GM23338 (cell line): ENCODE data around the gene TMEM101.

Experiments used
- CREB1 ChIP-seq: fragments of 250-450 bp; sonication (Bioruptor Pico); IDR thresholded peaks from 2 replicates; pipeline ENCODE4 v1.5.0; 2020; ENCODE audit warnings: low read depth, mild to moderate bottlenecking, moderate library complexity
- EZH2 ChIP-seq: fragments of 200-600 bp; sonication (generic); IDR thresholded peaks from one replicate; pipeline ENCODE4 v1.8.0; 2017; ENCODE audit warnings: antibody characterized with exemption, mild to moderate bottlenecking, low read depth; ENCODE audit not compliant: unreplicated experiment
- EZH2phosphoT487 ChIP-seq: fragments of 200-600 bp; sonication (generic); IDR thresholded peaks from one replicate; pipeline ENCODE4 v1.8.1; 2018; ENCODE audit warnings: antibody characterized with exemption; ENCODE audit not compliant: unreplicated experiment
- JUNB ChIP-seq: IDR thresholded peaks from one replicate; pipeline ENCODE4 v1.6.1; 2016; ENCODE audit warnings: antibody characterized with exemption; ENCODE audit not compliant: unreplicated experiment
- NANOG ChIP-seq: IDR thresholded peaks from 2 replicates; pipeline ENCODE4 v1.6.1; 2016; ENCODE audit warnings: antibody characterized with exemption, borderline replicate concordance
- POLR2AphosphoS5 ChIP-seq: IDR thresholded peaks from 2 replicates; pipeline ENCODE4 v1.6.1; 2016; ENCODE audit warnings: antibody characterized with exemption, low read depth
- STAT1 ChIP-seq: IDR thresholded peaks from one replicate; pipeline ENCODE4 v1.6.1; 2016; ENCODE audit warnings: antibody characterized with exemption; ENCODE audit not compliant: unreplicated experiment
- ZNF114 ChIP-seq: fragments of 250-450 bp; sonication (Bioruptor Pico); IDR thresholded peaks from 2 replicates; pipeline ENCODE4 v1.5.0; 2020; ENCODE audit warnings: mild to moderate bottlenecking, moderate library complexity
- TF ChIP-seq, protein P1 (sequence below), 2 experiments: fragments of 200-600 bp in 1 of 2; sonication (generic) in 1 of 2; conservative IDR thresholded peaks; 2 replicates each; pipeline versions ENCODE4 v1.5.1 to v1.6.1; 2016 to 2017; ENCODE audit warnings: antibody characterized with exemption in 2 of 2, low read depth in 2 of 2, mild to moderate bottlenecking in 2 of 2, moderate library complexity in 1 of 2
- TF ChIP-seq, protein P2 (sequence below): IDR thresholded peaks from one replicate; pipeline ENCODE4 v1.6.1; 2018; ENCODE audit warnings: antibody characterized with exemption; ENCODE audit not compliant: unreplicated experiment
- TF ChIP-seq, protein P3 (sequence below): IDR thresholded peaks from 2 replicates; pipeline ENCODE4 v1.6.1; 2016; ENCODE audit warnings: antibody characterized with exemption
- TF ChIP-seq, protein P4 (sequence below): fragments of 250-450 bp; sonication (Bioruptor Pico); IDR thresholded peaks from 2 replicates; pipeline ENCODE4 v1.5.0; 2020; ENCODE audit warnings: mild to moderate bottlenecking, moderate library complexity

DNA sequence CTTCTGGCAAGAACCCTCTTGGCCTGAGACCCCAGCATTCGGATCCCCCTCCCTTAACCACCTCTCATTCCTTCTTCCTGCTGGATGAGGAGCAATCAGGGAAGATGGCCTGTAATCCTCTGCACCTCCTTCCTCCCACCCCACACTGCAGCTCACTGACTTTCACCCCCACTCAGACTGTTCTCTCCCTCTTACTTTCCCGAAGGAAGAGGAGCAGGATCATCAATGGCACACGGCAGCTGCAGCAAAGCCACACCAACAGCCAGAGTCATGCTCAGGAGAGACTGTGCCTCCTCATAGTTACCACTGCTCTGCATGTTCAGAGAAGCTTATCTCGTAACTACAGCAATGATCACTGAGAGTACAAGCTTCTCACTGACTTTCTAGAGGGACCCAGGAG is 10.1 kb upstream of the TMEM101 start:
- TF ChIP-seq, protein P1, sequence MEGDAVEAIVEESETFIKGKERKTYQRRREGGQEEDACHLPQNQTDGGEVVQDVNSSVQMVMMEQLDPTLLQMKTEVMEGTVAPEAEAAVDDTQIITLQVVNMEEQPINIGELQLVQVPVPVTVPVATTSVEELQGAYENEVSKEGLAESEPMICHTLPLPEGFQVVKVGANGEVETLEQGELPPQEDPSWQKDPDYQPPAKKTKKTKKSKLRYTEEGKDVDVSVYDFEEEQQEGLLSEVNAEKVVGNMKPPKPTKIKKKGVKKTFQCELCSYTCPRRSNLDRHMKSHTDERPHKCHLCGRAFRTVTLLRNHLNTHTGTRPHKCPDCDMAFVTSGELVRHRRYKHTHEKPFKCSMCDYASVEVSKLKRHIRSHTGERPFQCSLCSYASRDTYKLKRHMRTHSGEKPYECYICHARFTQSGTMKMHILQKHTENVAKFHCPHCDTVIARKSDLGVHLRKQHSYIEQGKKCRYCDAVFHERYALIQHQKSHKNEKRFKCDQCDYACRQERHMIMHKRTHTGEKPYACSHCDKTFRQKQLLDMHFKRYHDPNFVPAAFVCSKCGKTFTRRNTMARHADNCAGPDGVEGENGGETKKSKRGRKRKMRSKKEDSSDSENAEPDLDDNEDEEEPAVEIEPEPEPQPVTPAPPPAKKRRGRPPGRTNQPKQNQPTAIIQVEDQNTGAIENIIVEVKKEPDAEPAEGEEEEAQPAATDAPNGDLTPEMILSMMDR (conservative IDR thresholded peaks at IDR 0.05; ENCODE audit: low read depth in 2 of 2): no peak
- TF ChIP-seq ZNF114 (CRISPR knock-in tag) (no peak), EZH2phosphoT487 (no peak), EZH2 (no peak), POLR2AphosphoS5 (no peak), CREB1 (CRISPR knock-in tag) (no peak), NANOG (no peak), JUNB (no peak), STAT1 (no peak)
- TF ChIP-seq, protein P2, sequence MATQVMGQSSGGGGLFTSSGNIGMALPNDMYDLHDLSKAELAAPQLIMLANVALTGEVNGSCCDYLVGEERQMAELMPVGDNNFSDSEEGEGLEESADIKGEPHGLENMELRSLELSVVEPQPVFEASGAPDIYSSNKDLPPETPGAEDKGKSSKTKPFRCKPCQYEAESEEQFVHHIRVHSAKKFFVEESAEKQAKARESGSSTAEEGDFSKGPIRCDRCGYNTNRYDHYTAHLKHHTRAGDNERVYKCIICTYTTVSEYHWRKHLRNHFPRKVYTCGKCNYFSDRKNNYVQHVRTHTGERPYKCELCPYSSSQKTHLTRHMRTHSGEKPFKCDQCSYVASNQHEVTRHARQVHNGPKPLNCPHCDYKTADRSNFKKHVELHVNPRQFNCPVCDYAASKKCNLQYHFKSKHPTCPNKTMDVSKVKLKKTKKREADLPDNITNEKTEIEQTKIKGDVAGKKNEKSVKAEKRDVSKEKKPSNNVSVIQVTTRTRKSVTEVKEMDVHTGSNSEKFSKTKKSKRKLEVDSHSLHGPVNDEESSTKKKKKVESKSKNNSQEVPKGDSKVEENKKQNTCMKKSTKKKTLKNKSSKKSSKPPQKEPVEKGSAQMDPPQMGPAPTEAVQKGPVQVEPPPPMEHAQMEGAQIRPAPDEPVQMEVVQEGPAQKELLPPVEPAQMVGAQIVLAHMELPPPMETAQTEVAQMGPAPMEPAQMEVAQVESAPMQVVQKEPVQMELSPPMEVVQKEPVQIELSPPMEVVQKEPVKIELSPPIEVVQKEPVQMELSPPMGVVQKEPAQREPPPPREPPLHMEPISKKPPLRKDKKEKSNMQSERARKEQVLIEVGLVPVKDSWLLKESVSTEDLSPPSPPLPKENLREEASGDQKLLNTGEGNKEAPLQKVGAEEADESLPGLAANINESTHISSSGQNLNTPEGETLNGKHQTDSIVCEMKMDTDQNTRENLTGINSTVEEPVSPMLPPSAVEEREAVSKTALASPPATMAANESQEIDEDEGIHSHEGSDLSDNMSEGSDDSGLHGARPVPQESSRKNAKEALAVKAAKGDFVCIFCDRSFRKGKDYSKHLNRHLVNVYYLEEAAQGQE: no peak
- TF ChIP-seq, protein P3, sequence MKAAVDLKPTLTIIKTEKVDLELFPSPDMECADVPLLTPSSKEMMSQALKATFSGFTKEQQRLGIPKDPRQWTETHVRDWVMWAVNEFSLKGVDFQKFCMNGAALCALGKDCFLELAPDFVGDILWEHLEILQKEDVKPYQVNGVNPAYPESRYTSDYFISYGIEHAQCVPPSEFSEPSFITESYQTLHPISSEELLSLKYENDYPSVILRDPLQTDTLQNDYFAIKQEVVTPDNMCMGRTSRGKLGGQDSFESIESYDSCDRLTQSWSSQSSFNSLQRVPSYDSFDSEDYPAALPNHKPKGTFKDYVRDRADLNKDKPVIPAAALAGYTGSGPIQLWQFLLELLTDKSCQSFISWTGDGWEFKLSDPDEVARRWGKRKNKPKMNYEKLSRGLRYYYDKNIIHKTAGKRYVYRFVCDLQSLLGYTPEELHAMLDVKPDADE: no peak
- TF ChIP-seq, protein P4, sequence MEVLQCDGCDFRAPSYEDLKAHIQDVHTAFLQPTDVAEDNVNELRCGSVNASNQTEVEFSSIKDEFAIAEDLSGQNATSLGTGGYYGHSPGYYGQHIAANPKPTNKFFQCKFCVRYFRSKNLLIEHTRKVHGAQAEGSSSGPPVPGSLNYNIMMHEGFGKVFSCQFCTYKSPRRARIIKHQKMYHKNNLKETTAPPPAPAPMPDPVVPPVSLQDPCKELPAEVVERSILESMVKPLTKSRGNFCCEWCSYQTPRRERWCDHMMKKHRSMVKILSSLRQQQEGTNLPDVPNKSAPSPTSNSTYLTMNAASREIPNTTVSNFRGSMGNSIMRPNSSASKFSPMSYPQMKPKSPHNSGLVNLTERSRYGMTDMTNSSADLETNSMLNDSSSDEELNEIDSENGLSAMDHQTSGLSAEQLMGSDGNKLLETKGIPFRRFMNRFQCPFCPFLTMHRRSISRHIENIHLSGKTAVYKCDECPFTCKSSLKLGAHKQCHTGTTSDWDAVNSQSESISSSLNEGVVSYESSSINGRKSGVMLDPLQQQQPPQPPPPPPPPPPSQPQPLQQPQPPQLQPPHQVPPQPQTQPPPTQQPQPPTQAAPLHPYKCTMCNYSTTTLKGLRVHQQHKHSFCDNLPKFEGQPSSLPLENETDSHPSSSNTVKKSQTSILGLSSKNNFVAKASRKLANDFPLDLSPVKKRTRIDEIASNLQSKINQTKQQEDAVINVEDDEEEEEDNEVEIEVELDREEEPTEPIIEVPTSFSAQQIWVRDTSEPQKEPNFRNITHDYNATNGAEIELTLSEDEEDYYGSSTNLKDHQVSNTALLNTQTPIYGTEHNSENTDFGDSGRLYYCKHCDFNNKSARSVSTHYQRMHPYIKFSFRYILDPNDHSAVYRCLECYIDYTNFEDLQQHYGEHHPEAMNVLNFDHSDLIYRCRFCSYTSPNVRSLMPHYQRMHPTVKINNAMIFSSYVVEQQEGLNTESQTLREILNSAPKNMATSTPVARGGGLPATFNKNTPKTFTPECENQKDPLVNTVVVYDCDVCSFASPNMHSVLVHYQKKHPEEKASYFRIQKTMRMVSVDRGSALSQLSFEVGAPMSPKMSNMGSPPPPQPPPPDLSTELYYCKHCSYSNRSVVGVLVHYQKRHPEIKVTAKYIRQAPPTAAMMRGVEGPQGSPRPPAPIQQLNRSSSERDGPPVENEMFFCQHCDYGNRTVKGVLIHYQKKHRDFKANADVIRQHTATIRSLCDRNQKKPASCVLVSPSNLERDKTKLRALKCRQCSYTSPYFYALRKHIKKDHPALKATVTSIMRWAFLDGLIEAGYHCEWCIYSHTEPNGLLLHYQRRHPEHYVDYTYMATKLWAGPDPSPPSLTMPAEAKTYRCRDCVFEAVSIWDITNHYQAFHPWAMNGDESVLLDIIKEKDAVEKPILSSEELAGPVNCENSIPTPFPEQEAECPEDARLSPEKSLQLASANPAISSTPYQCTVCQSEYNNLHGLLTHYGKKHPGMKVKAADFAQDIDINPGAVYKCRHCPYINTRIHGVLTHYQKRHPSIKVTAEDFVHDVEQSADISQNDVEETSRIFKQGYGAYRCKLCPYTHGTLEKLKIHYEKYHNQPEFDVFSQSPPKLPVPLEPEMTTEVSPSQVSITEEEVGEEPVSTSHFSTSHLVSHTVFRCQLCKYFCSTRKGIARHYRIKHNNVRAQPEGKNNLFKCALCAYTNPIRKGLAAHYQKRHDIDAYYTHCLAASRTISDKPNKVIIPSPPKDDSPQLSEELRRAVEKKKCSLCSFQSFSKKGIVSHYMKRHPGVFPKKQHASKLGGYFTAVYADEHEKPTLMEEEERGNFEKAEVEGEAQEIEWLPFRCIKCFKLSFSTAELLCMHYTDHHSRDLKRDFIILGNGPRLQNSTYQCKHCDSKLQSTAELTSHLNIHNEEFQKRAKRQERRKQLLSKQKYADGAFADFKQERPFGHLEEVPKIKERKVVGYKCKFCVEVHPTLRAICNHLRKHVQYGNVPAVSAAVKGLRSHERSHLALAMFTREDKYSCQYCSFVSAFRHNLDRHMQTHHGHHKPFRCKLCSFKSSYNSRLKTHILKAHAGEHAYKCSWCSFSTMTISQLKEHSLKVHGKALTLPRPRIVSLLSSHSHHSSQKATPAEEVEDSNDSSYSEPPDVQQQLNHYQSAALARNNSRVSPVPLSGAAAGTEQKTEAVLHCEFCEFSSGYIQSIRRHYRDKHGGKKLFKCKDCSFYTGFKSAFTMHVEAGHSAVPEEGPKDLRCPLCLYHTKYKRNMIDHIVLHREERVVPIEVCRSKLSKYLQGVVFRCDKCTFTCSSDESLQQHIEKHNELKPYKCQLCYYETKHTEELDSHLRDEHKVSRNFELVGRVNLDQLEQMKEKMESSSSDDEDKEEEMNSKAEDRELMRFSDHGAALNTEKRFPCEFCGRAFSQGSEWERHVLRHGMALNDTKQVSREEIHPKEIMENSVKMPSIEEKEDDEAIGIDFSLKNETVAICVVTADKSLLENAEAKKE: no peak
